Measurements from ENCODE around the gene RNF123. TPM values are rescaled to one million over a fixed set of nuclear protein-coding genes. Genes with fewer than 3 reads are reported as not detected.

The RNF123 gene
- total and polyA plus RNA-seq, 4 donors = 34.3 to 104 (median 40.2) TPM

GRCh38 chr3:49720855-49721595, 31.7 kb downstream of the RNF123 start:
- DNase-seq (ENCODE audit: low spot score) = peak; percentile 35
- WGBS = 75% methylated on average over 4 of the region's 4 CpGs
- Histone ChIP-seq H3K27me3 (ENCODE audit: control insufficient read depth in 4 of 4, insufficient read depth in 4 of 4, low read length in 3 of 4) (no peaks in the 10 kb centered on the region), H3K9me3 (ENCODE audit: control insufficient read depth in 4 of 4, low read length in 3 of 4) (no peaks in the 10 kb centered on the region), H3K4me1 (ENCODE audit: control insufficient read depth in 4 of 4, insufficient read depth in 4 of 4, low read length in 3 of 4) (peaks cover 6 to 40% (median 28%) of the 10 kb centered on the region in 4 donors), H3K36me3 (ENCODE audit: control insufficient read depth in 4 of 4, insufficient read depth in 3 of 4, low read depth in 1 of 4, low read length in 3 of 4) (peaks cover 2 to 34% (median 10%) of the 10 kb centered on the region in 4 donors), H3K27ac (ENCODE audit: low read depth in 1 of 2, low read length in 2 of 2) (no peak overlapping the region), H3K4me3 (ENCODE audit: low read depth in 1 of 3, low read length in 3 of 3) (no peak overlapping the region), H3K9ac (ENCODE audit: low read depth in 1 of 2, low read length in 2 of 2) (no peak overlapping the region)
- no peak for TF ChIP-seq FOXA1 (IDR thresholded peaks at IDR 0.05)
- TF ChIP-seq EGR1 (IDR thresholded peaks at IDR 0.05; ENCODE audit: low read depth in 2 of 2) = no peak
- no peak for TF ChIP-seq SP1 (IDR thresholded peaks at IDR 0.05)
- TF ChIP-seq RAD21 (IDR thresholded peaks at IDR 0.05) = no peak
- TF ChIP-seq YY1 (IDR thresholded peaks at IDR 0.05) = no peak
- TF ChIP-seq, protein P1, sequence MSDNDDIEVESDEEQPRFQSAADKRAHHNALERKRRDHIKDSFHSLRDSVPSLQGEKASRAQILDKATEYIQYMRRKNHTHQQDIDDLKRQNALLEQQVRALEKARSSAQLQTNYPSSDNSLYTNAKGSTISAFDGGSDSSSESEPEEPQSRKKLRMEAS (IDR thresholded peaks at IDR 0.05) = no peak
- TF ChIP-seq, protein P2, sequence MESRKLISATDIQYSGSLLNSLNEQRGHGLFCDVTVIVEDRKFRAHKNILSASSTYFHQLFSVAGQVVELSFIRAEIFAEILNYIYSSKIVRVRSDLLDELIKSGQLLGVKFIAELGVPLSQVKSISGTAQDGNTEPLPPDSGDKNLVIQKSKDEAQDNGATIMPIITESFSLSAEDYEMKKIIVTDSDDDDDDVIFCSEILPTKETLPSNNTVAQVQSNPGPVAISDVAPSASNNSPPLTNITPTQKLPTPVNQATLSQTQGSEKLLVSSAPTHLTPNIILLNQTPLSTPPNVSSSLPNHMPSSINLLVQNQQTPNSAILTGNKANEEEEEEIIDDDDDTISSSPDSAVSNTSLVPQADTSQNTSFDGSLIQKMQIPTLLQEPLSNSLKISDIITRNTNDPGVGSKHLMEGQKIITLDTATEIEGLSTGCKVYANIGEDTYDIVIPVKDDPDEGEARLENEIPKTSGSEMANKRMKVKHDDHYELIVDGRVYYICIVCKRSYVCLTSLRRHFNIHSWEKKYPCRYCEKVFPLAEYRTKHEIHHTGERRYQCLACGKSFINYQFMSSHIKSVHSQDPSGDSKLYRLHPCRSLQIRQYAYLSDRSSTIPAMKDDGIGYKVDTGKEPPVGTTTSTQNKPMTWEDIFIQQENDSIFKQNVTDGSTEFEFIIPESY (IDR thresholded peaks at IDR 0.05) = no peak
- TF ChIP-seq HNF4G (IDR thresholded peaks at IDR 0.05) = no peak
- no peak for TF ChIP-seq JUND (IDR thresholded peaks at IDR 0.05)
- TF ChIP-seq GABPA (IDR thresholded peaks at IDR 0.05 in 1 of 2, conservative IDR thresholded peaks at IDR 0.05 in 1 of 2) = no peak
- no peak for TF ChIP-seq FOXA2 (IDR thresholded peaks at IDR 0.05)
- no peak for TF ChIP-seq REST (IDR thresholded peaks at IDR 0.05)
- TF ChIP-seq TAF1 (conservative IDR thresholded peaks at IDR 0.05) = no peak
- no peak for TF ChIP-seq NR2F2 (IDR thresholded peaks at IDR 0.05)
- TF ChIP-seq, protein P3, sequence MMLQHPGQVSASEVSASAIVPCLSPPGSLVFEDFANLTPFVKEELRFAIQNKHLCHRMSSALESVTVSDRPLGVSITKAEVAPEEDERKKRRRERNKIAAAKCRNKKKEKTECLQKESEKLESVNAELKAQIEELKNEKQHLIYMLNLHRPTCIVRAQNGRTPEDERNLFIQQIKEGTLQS (IDR thresholded peaks at IDR 0.05) = no peak
- TF ChIP-seq, protein P4, sequence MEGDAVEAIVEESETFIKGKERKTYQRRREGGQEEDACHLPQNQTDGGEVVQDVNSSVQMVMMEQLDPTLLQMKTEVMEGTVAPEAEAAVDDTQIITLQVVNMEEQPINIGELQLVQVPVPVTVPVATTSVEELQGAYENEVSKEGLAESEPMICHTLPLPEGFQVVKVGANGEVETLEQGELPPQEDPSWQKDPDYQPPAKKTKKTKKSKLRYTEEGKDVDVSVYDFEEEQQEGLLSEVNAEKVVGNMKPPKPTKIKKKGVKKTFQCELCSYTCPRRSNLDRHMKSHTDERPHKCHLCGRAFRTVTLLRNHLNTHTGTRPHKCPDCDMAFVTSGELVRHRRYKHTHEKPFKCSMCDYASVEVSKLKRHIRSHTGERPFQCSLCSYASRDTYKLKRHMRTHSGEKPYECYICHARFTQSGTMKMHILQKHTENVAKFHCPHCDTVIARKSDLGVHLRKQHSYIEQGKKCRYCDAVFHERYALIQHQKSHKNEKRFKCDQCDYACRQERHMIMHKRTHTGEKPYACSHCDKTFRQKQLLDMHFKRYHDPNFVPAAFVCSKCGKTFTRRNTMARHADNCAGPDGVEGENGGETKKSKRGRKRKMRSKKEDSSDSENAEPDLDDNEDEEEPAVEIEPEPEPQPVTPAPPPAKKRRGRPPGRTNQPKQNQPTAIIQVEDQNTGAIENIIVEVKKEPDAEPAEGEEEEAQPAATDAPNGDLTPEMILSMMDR (IDR thresholded peaks at IDR 0.05; ENCODE audit: low read depth, low read length, missing input control) = no peak
